ENCODE data around the gene GNA12. TPM values are rescaled to one million over a fixed set of nuclear protein-coding genes. Genes with fewer than 3 reads are reported as not detected.

The GNA12 gene
- total RNA-seq, 4 donors from 2014 or later, result 22.5 to 63.2 (median 35.1) TPM

- Histone ChIP-seq H3K4me3 (no peak overlapping the region), H3K27me3 (no peaks in the 10 kb centered on the region), H3K36me3 (no peaks in the 10 kb centered on the region), H3K9me3 (no peaks in the 10 kb centered on the region), H3K4me1 (peaks cover 0 to 65% (median 16%) of the 10 kb centered on the region in 3 donors), H3K27ac (peak overlapping the region in 1 of 4 donors; percentile 39)
- no peak for TF ChIP-seq EP300 (IDR thresholded peaks at IDR 0.05)
- TF ChIP-seq POLR2A (IDR thresholded peaks at IDR 0.05), result no peak
- TF ChIP-seq POLR2AphosphoS5 (IDR thresholded peaks at IDR 0.05), result no peak
- no peak for TF ChIP-seq CTCF (IDR thresholded peaks at IDR 0.05)
- 75 to 76% methylated on average over 2 of the region's 3 CpGs for WGBS, 2 donors (ENCODE audit: low coverage in 1 of 2)
- no peak for ATAC-seq
Observed at GRCh38 chr7:2817456-2817855, 26.7 kb downstream of the GNA12 start.

- H3K36me3 ChIP-seq, result no peaks in the 10 kb centered on the region
- H3K27me3 ChIP-seq, result no peaks in the 10 kb centered on the region
- no peak overlapping the region for H3K27ac ChIP-seq
- H3K4me1 ChIP-seq, result peaks cover 0 to 63% (median 16%) of the 10 kb centered on the region in 3 donors
- H3K9me3 ChIP-seq, result no peaks in the 10 kb centered on the region
- ATAC-seq, result no peak
- TF ChIP-seq POLR2AphosphoS5 (IDR thresholded peaks at IDR 0.05) (no peak), POLR2A (IDR thresholded peaks at IDR 0.05) (no peak), EP300 (IDR thresholded peaks at IDR 0.05) (no peak), CTCF (IDR thresholded peaks at IDR 0.05) (no peak)
- 61 to 85% methylated on average over 3 to 9 of the region's 16 CpGs for WGBS, 2 donors (ENCODE audit: low coverage in 1 of 2)
- no peak overlapping the region for H3K4me3 ChIP-seq
Observed at GRCh38 chr7:2815875-2816245, 28.2 kb downstream of the GNA12 start.

GRCh38 chr7:2814946-2815874, 28.9 kb downstream of the GNA12 start:
- Histone ChIP-seq H3K4me1 (peaks cover 0 to 63% (median 17%) of the 10 kb centered on the region in 3 donors), H3K9me3 (no peaks in the 10 kb centered on the region), H3K36me3 (no peaks in the 10 kb centered on the region), H3K27ac (peak overlapping the region in 1 of 4 donors; percentile 6), H3K27me3 (no peaks in the 10 kb centered on the region), H3K4me3 (no peak overlapping the region)
- WGBS, 2 donors (ENCODE audit: low coverage in 1 of 2), result 91 to 92% methylated on average over 15 to 24 of the region's 31 CpGs
- TF ChIP-seq POLR2A (IDR thresholded peaks at IDR 0.05) (no peak), POLR2AphosphoS5 (IDR thresholded peaks at IDR 0.05) (no peak), EP300 (IDR thresholded peaks at IDR 0.05) (no peak), CTCF (IDR thresholded peaks at IDR 0.05) (no peak)
- ATAC-seq, result no peak

GRCh38 chr7:2814186-2814945, 29.7 kb downstream of the GNA12 start:
- Histone ChIP-seq H3K4me3 (no peak overlapping the region), H3K9me3 (no peaks in the 10 kb centered on the region), H3K4me1 (peaks cover 0 to 56% (median 15%) of the 10 kb centered on the region in 3 donors), H3K27me3 (no peaks in the 10 kb centered on the region), H3K36me3 (no peaks in the 10 kb centered on the region), H3K27ac (peak overlapping the region in 2 of 4 donors; percentile 13 to 19)
- ATAC-seq, result no peak
- 57 to 89% methylated on average over 4 to 10 of the region's 16 CpGs for WGBS, 2 donors (ENCODE audit: low coverage in 1 of 2)
- TF ChIP-seq CTCF (IDR thresholded peaks at IDR 0.05) (no peak), POLR2AphosphoS5 (IDR thresholded peaks at IDR 0.05) (no peak), POLR2A (IDR thresholded peaks at IDR 0.05) (no peak), EP300 (IDR thresholded peaks at IDR 0.05) (no peak)

Data from gastroesophageal sphincter (tissue), 4 donors.